SK-N-MC (cell line): ENCODE data around the gene BRSK2.

Source experiments
- EZH2 ChIP-seq: fragments of 200-600 bp; sonication (generic); IDR thresholded peaks from one replicate; pipeline ENCODE4 v1.6.1; 2017; ENCODE audit warnings: antibody characterized with exemption
- POLR2AphosphoS5 ChIP-seq: IDR thresholded peaks from 2 replicates; pipeline ENCODE4 v1.6.1; 2012; ENCODE audit warnings: mild to moderate bottlenecking, low read depth, low read length, borderline replicate concordance

DNA sequence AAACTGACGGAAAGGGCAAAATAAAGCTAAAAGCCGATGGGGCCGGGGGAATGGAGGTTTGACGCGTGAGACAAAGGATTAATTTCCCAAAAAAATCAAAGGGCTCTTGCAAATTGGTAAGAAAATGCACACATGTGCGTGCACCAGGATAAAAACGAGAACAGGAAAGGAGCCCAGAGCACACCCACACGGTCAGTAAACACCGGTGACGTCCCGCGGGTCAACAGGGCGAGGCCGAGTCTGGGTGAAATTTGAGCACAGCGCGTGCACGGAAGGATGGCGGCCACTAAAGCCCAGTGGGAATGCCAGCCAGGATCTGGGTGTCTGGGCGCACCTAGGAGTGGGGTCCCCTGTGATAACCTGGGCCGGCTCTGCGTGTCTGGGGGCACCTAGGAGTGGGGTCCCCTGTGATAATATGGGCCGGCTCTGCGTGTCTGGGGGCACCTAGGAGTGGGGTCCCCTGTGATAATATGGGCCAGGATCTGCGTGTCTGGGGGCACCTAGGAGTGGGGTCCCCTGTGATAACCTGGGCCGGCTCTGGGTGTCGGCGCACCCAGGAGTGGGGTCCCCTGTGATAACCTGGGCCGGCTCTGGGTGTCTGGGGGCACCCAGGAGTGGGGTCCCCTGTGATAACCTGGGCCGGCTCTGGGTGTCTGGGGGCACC lies 44.4 kb downstream of the BRSK2 start:
- TF ChIP-seq POLR2AphosphoS5, result no peak
- TF ChIP-seq EZH2, result no peak
